Measurements from ENCODE around the gene SLC25A19. TPM values are rescaled to one million over a fixed set of nuclear protein-coding genes. Genes with fewer than 3 reads are reported as not detected.

Gene SLC25A19
- total RNA-seq, 2 experiments from 2014 or later, result 113 to 144 TPM

DNA sequence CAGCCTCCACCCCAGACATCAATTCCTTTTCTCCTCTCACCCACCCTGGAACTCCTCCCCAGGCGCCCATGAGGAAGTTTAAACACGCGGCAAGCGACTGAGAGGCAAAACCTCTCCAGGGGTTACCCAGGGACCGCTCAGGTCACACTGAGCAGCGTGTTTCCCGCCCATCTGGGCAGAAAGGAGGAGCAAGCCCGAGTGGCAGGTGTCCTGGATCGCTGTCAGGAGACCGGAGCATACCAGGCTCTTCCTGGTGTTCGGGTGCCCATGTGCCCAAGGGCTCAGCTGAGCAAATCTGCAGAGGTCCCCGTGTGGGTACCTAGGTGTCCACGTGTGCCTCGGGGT is 491 bp downstream of the SLC25A19 start:
- Histone ChIP-seq H2AFZ (ENCODE audit: low read length) (peak overlapping the region; percentile 9; the same call in 1 of the 2 replicates), H3K4me3 (ENCODE audit: low read depth, low read length, poor library complexity, severe bottlenecking) (peak overlapping the region; percentile 86), H3K4me2 (ENCODE audit: low read length) (peak overlapping the region; percentile 100), H4K20me1 (ENCODE audit: insufficient read depth, low read length) (peaks cover 12% of the 10 kb centered on the region; the same call in 1 of the 2 replicates), H3K9me3 (ENCODE audit: low read length) (no peaks in the 10 kb centered on the region), H3K27ac (ENCODE audit: low read depth, low read length, poor library complexity, severe bottlenecking) (peak overlapping the region; percentile 80), H3K36me3 (ENCODE audit: insufficient read depth, low read length) (peaks cover 45% of the 10 kb centered on the region), H3K79me2 (ENCODE audit: insufficient read depth, low read depth, low read length) (peaks cover 39% of the 10 kb centered on the region), H3K9me2 (ENCODE audit: insufficient read depth, low read length) (no peaks in the 10 kb centered on the region), H3K4me1 (ENCODE audit: insufficient read depth, low read length, poor library complexity, severe bottlenecking) (peaks cover 47% of the 10 kb centered on the region)
- BruUV-seq (replicated peaks), result no TSS peak
- peak; percentile 78 for DNase-seq (ENCODE audit: low spot score)
- intact Hi-C loops (cut with micrococcal nuclease; ENCODE audit: unreplicated experiment), result loop anchor here (1.0 to 5.0 kb wide), 5 partner anchors 17 to 229 kb away; partner anchors contain the start of genes CASKIN2, MIF4GD and TSEN54
- POLR2A ChIA-PET, result interaction anchor here (0.6 to 6.2 kb wide), 34 partner anchors 8 to 238 kb away, joined by 3 to 91 read pairs (median 4); partner anchors contain the start of genes GGA3, GRB2, MIF4GD and MRPS7
- no peak for TF ChIP-seq EZH2phosphoT487 (IDR thresholded peaks at IDR 0.05; ENCODE audit: borderline replicate concordance, low read depth, low read length)
- TF ChIP-seq, protein P1, sequence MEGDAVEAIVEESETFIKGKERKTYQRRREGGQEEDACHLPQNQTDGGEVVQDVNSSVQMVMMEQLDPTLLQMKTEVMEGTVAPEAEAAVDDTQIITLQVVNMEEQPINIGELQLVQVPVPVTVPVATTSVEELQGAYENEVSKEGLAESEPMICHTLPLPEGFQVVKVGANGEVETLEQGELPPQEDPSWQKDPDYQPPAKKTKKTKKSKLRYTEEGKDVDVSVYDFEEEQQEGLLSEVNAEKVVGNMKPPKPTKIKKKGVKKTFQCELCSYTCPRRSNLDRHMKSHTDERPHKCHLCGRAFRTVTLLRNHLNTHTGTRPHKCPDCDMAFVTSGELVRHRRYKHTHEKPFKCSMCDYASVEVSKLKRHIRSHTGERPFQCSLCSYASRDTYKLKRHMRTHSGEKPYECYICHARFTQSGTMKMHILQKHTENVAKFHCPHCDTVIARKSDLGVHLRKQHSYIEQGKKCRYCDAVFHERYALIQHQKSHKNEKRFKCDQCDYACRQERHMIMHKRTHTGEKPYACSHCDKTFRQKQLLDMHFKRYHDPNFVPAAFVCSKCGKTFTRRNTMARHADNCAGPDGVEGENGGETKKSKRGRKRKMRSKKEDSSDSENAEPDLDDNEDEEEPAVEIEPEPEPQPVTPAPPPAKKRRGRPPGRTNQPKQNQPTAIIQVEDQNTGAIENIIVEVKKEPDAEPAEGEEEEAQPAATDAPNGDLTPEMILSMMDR (conservative IDR thresholded peaks at IDR 0.05; ENCODE audit: low read length), result no peak
- CTCF ChIA-PET (ENCODE audit: unreplicated experiment), result interaction anchor here (0.6 to 1.4 kb wide), 15 partner anchors 17 to 124 kb away, joined by 3 to 20 read pairs (median 5); partner anchors contain the start of genes MIF4GD and MRPS7

DNA sequence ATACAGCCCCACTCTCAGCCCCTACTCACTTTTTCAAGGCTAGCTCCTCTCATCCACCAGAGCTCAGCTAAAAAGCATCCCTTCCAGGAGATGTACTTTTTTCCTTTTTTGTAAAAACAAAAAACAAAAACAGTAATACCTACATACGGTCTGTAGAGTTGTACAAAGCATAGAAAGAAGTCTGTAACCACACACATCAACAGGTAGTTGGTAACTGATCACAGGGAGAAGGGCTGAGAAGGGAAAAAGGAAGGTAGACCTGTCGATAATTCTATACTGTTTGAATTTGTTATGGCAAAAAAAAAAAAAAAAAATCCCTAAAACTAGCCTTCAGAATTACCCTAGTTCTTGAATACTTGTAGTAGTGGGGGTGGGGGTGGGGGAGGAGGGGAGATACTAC is 874 bp downstream of the SLC25A19 start:
- POLR2A ChIA-PET, result interaction anchor here (0.6 to 6.2 kb wide), 15 partner anchors 8 to 228 kb away, joined by 3 to 91 read pairs (median 6); partner anchors contain the start of genes GRB2, MIF4GD and TSEN54
- BruUV-seq (replicated peaks), result no TSS peak
- H2AFZ ChIP-seq (ENCODE audit: low read length), result no peak overlapping the region; the same call in 1 of the 2 replicates

More for the DNA sequence above, 874 bp downstream of the SLC25A19 start:
- peak overlapping the region; percentile 86 for H3K4me3 ChIP-seq (ENCODE audit: low read depth, low read length, poor library complexity, severe bottlenecking)
- no peak for TF ChIP-seq EZH2phosphoT487 (IDR thresholded peaks at IDR 0.05; ENCODE audit: borderline replicate concordance, low read depth, low read length)
- TF ChIP-seq, protein P1 (conservative IDR thresholded peaks at IDR 0.05; ENCODE audit: low read length), result no peak
- peak overlapping the region; percentile 100 for H3K4me2 ChIP-seq (ENCODE audit: low read length)
- no peaks in the 10 kb centered on the region for H3K9me3 ChIP-seq (ENCODE audit: low read length)
- no peak for DNase-seq (ENCODE audit: low spot score)
- H4K20me1 ChIP-seq (ENCODE audit: insufficient read depth, low read length), result peaks cover 12% of the 10 kb centered on the region; the same call in 1 of the 2 replicates
- H3K36me3 ChIP-seq (ENCODE audit: insufficient read depth, low read length), result peaks cover 49% of the 10 kb centered on the region
- intact Hi-C loops (cut with micrococcal nuclease; ENCODE audit: unreplicated experiment), result loop anchor here (2.0 to 5.0 kb wide), 2 partner anchors 58 to 229 kb away; partner anchors contain the start of genes CASKIN2 and TSEN54
- CTCF ChIA-PET (ENCODE audit: unreplicated experiment), result interaction anchor here (1.3 to 1.4 kb wide), 3 partner anchors 16 to 57 kb away, joined by 5 to 20 read pairs (median 7); no protein-coding TSS in a partner anchor
- peaks cover 43% of the 10 kb centered on the region for H3K4me1 ChIP-seq (ENCODE audit: insufficient read depth, low read length, poor library complexity, severe bottlenecking)
- peaks cover 43% of the 10 kb centered on the region for H3K79me2 ChIP-seq (ENCODE audit: insufficient read depth, low read depth, low read length)
- no peaks in the 10 kb centered on the region for H3K9me2 ChIP-seq (ENCODE audit: insufficient read depth, low read length)
- H3K27ac ChIP-seq (ENCODE audit: low read depth, low read length, poor library complexity, severe bottlenecking), result peak overlapping the region; percentile 80
